T-helper 2 cell treated with Interferon-gamma antibody and Interleukin-4, amounts not matched to agents 5 μg/mL and 100 μg/mL, for 36 hours (primary cell): ENCODE data around the gene IQGAP1.

Source experiments
- DNase-seq: peaks from one replicate; pipeline ENCODE4 v3.0.0; 2021; ENCODE audit warnings: low spot score
- H3K27ac Mint-ChIP-seq: one replicate; pipeline ENCODE4 v1.8.0; 2021; ENCODE audit warnings: mild to moderate bottlenecking, mixed read lengths
- H3K27me3 Mint-ChIP-seq: one replicate; pipeline ENCODE4 v1.8.0; 2021; ENCODE audit warnings: low read depth, mixed read lengths
- H3K36me3 Mint-ChIP-seq: one replicate; pipeline ENCODE4 v1.8.0; 2021; ENCODE audit warnings: low read depth, mixed read lengths
- H3K4me1 Mint-ChIP-seq: one replicate; pipeline ENCODE4 v1.8.0; 2021; ENCODE audit warnings: low read depth, mixed read lengths
- H3K4me3 Mint-ChIP-seq: one replicate; pipeline ENCODE4 v1.8.0; 2022; ENCODE audit warnings: mild to moderate bottlenecking, moderate library complexity, mixed read lengths
- H3K9me3 Mint-ChIP-seq: one replicate; pipeline ENCODE4 v1.8.0; 2021; ENCODE audit warnings: mixed read lengths

IQGAP1 gene

DNA sequence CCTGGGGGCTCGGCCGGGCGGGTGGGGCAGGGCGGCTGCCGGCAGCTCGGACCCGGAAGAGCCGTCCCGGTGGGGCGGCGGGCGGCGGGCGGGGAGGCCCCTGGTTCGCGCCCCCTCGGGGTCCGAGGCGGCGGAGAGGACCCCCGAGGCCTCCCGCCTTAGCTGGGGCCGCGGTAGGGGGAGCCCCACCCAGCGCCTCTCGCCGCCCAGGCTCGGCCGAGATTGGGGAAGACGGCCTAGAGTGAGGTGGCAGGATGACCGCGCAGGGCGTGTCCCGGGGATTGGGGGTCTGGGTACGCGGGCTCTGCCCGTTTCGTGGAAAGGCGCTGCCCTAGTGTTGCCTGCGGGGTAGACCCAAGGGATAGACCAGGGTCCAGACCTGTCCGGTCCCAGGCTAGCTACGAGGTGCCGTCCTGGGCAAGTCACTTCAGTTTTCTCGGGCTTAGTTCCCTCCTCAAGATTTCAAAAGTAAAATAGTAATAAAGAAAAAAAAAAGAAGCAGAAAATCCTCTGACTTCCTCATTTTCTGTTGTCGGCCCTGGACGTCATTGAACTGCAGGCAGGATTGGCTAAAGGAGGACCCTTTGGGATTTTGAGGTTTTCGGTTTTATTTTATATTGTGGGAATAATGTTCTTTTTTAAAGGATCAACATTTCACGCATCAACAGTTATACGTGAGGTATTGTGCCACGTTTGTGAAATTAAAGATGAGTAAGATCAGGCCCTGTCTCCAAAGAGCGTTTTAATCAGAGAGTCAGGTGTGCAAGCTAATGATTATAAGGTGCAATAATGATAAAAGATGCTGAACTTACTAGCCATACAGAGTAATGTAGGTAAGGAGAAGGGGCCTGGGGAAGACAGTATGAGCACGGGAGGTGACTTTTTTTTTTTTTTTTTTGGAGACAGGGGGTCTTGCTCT, 679 bp downstream of the IQGAP1 start:
- H3K36me3 Mint-ChIP-seq: peaks cover 39% of the 10 kb centered on the region
- peak; percentile 62 for DNase-seq

DNA sequence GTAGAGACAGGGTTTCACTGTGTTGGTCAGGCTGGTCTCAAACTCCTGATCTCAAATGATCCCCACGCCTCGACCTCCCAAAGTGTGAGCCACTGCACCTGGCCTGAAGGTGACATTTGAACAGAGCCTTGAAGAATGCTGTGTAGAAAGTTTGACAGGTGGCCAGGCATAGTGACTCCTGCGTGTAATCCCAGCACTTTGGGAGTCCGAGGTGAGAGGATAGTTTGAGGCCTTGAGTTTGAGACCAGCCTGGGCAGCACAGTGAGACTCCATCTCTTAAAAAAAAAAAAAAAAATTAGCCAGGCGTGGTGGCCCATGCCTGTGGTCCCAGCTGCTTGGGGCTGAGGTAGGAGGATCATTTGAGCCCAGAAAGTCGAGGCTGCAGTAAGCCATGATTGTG, 1.5 kb downstream of the IQGAP1 start:
- Mint-ChIP-seq H3K4me1 (peaks cover 47% of the 10 kb centered on the region), H3K9me3 (no peaks in the 10 kb centered on the region), H3K4me3 (peak overlapping the region; percentile 88), H3K36me3 (peaks cover 43% of the 10 kb centered on the region), H3K27me3 (no peaks in the 10 kb centered on the region), H3K27ac (peak overlapping the region; percentile 87)
- DNase-seq: no peak

More for the DNA sequence above, 679 bp downstream of the IQGAP1 start:
- Mint-ChIP-seq H3K4me1 (peaks cover 46% of the 10 kb centered on the region), H3K27ac (peak overlapping the region; percentile 98), H3K4me3 (peak overlapping the region; percentile 93), H3K9me3 (no peaks in the 10 kb centered on the region), H3K27me3 (no peaks in the 10 kb centered on the region)

DNA sequence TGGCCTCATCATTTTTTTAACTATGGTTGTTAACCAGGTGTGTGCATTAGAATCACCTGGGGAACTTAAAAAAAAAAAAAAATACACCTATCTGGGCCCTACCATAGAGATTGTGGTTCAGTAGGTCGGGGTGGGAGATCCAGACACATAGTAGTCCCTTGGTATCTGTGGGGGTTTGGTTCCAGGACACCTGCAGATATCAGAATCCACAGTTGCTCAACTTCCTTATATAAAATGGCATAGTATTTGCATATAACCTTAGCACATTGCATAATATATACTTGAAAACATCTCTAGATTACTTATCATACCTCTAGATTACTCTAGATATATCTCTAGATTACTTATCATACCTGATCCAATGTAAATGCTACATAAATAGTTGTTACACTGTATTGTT, 5.0 kb downstream of the IQGAP1 start:
- Mint-ChIP-seq H3K36me3 (peaks cover 55% of the 10 kb centered on the region), H3K4me1 (peaks cover 49% of the 10 kb centered on the region), H3K27me3 (no peaks in the 10 kb centered on the region), H3K27ac (no peak overlapping the region), H3K9me3 (no peaks in the 10 kb centered on the region), H3K4me3 (no peak overlapping the region)
- DNase-seq: no peak

DNA sequence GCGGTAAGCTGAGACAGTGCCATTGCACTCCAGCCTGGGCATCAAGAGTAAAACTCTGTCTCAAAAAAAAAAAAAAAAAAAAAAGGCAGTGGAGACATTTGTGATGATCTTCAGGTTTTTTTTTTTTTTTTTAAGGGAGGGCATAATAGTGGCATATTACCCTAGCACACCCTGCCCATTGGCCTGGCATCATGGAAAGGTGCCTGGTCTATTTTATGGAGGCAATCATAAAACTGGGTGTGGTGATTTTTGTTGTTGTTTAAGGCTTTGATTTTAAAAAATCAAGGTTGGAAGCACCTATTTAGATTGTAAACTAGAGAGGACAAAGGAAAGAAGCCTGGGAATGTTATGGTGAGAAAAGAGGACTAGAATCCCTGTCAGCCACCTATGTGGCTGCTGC, 6.0 kb downstream of the IQGAP1 start:
- no peak overlapping the region for H3K4me3 Mint-ChIP-seq
- H3K27me3 Mint-ChIP-seq: no peaks in the 10 kb centered on the region
- H3K9me3 Mint-ChIP-seq: no peaks in the 10 kb centered on the region
- H3K27ac Mint-ChIP-seq: no peak overlapping the region
- H3K36me3 Mint-ChIP-seq: peaks cover 53% of the 10 kb centered on the region
- peaks cover 48% of the 10 kb centered on the region for H3K4me1 Mint-ChIP-seq
- no peak for DNase-seq

DNA sequence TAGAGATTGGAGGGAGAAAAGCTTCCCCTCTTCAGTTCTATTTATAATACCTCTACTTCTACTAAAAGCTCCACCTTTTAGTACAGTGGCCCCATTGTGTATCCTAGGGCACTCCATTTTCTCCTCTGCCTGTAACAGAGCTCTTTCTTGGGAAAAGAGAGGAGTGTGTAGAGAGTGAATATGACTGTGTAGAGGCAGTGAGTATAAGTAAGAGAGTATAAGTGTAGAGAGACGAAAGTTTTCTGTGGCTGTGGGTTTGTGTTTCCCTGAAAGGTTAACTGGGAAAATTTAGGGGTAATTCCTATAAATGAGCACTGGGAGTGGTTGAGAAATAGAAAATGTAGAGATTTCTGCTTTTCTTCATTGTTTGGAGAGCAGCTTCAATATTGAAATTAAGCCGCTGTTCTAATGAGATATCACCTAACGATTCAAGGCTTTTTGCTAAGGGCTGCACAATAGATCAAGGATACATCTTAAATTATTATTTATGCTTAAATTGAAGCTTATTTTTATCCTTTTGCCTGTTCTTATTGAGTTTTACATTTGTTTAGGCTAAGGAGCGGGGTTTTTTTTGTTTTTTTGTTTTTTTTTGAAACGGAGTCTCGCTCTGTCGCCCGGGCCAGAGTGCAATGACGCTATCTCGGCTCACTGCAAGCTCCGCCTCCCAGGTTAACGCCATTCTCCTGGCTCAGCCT, 6.9 kb downstream of the IQGAP1 start:
- DNase-seq: no peak
- Mint-ChIP-seq H3K36me3 (peaks cover 49% of the 10 kb centered on the region), H3K4me3 (no peak overlapping the region), H3K4me1 (peaks cover 46% of the 10 kb centered on the region), H3K27me3 (no peaks in the 10 kb centered on the region), H3K27ac (no peak overlapping the region), H3K9me3 (no peaks in the 10 kb centered on the region)

DNA sequence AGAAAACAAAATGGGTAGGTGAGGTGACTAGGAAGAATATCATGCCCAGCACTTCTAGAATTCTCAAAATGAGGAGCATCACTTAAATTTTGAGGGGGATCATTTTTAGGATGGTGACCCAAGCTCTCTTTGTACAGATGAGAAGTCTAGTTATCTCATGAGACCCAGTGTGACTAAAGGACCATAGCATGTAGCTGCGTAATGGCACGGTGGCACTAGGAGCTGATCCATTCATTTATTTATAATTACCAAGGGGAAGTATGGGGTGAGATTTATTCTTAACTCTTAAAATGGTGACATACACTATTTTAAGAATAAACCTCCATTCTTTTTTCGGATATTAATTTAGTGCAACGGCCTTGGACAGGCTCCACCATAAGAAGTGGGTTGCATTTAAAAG, 8.3 kb downstream of the IQGAP1 start:
- H3K27ac Mint-ChIP-seq: peak overlapping the region; percentile 37
- peaks cover 37% of the 10 kb centered on the region for H3K36me3 Mint-ChIP-seq
- H3K9me3 Mint-ChIP-seq: no peaks in the 10 kb centered on the region
- DNase-seq: no peak
- H3K4me3 Mint-ChIP-seq: no peak overlapping the region
- no peaks in the 10 kb centered on the region for H3K27me3 Mint-ChIP-seq
- H3K4me1 Mint-ChIP-seq: peaks cover 47% of the 10 kb centered on the region

DNA sequence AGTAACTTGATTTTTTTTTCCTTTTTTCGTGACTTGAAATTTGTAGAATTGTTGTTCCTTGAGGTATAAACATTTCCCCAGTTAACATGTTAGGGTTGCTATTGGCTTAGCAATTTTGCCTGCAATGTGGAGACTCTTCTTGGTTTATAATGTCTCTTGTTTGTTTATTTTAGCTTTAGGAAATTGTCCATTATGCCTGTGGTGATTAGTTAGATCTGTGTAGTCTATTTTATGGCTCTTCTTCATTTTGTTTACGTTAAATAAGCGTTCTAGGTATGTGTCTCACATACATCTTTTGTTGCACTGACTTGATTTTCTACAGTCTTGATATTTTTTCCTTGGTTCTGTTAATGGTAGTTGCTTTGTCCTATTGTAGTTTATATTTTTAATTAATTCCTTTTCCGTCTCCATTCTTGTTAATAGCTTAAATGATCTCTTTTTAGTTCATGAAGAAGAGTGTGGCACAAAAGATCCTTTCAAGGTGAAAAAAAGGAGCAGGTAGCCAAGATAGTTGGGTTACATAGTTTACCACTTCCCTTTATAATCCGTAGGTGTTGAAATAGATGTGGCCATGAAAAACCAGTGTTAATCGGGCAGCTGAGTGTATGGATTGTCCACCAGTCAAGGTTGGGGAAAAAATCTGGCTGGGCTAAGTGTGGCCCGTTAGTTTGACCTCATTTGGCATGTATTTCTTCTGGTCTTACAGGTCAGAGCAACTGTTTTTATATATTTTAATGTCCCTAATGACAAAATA, 12.1 kb downstream of the IQGAP1 start:
- Mint-ChIP-seq H3K4me3 (peak overlapping the region; percentile 79), H3K27me3 (no peaks in the 10 kb centered on the region), H3K27ac (peak overlapping the region; percentile 95), H3K36me3 (peaks cover 28% of the 10 kb centered on the region), H3K9me3 (no peaks in the 10 kb centered on the region), H3K4me1 (peaks cover 47% of the 10 kb centered on the region)
- DNase-seq: no peak

DNA sequence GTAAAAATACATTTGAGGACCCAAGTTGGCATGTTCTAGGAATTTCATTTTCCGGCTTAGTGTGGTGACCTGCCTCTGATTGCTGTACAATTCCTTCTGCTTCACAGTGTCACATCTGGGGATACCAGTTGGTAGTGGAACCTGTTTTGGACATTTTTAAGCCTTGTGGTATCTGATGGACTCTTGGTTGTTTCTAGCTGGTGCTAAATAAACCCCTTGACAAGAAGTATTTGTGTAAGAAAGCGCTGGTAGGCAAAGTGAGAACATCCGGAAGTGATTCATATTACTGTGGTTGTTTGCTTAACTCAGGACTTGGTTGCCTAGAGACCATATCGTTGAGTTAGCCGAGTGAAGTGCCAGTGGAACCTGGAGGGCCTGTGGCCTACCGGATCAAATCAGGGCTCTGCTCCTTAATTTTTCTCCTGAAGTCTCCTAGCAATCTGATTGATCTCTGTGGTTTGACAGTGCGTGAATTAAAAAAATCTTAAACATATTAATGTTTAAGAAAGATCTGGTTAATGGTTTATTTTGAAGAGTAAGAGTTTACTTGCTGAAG, 12.8 kb downstream of the IQGAP1 start:
- Mint-ChIP-seq H3K4me1 (peaks cover 49% of the 10 kb centered on the region), H3K27ac (peak overlapping the region; percentile 95), H3K27me3 (no peaks in the 10 kb centered on the region), H3K9me3 (no peaks in the 10 kb centered on the region), H3K4me3 (peak overlapping the region; percentile 79), H3K36me3 (peaks cover 25% of the 10 kb centered on the region)
- peak; percentile 70 for DNase-seq

DNA sequence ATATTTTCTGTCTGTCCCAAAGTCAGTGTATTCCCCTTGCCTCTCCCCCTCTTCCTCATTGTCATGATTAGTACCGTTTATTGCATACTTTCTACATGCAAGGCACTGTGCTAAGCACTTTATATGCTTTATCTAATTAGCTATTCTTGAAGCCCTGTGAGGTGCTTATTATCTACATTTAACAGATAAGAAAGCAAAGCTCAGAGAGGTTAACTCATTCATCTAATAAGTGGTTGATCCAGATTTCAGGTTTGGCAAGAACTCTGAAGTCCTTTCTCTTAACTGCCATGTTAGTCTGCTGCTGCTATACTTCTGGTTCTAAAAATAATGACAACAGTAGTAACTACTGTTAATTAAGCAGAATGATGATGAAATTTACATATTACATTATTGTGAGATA, 13.5 kb downstream of the IQGAP1 start:
- no peak for DNase-seq
- Mint-ChIP-seq H3K27ac (peak overlapping the region; percentile 95), H3K36me3 (peaks cover 20% of the 10 kb centered on the region), H3K27me3 (no peaks in the 10 kb centered on the region), H3K4me3 (peak overlapping the region; percentile 79), H3K9me3 (no peaks in the 10 kb centered on the region), H3K4me1 (peaks cover 50% of the 10 kb centered on the region)

DNA sequence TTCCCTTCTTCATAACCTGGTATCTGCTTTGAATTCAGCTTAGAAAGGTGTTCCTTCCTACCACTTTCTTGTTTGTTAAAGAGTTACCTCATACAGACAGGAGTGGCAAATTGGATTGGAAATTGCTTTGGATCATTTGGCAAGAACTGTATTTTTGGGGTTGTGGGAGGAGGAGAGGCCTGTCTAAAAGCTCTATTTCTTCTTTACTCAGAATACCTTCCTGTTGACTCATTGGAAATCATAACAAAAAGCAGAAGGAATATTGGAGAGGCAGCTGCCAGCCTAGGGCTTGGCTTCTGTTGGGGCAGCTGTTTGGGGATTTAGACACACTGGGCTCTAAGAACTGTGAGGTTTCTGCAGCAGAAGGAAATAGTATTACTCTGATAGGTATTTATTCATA, 14.2 kb downstream of the IQGAP1 start:
- no peaks in the 10 kb centered on the region for H3K27me3 Mint-ChIP-seq
- no peak for DNase-seq
- H3K4me3 Mint-ChIP-seq: peak overlapping the region; percentile 79
- H3K27ac Mint-ChIP-seq: peak overlapping the region; percentile 95
- H3K9me3 Mint-ChIP-seq: no peaks in the 10 kb centered on the region
- peaks cover 57% of the 10 kb centered on the region for H3K4me1 Mint-ChIP-seq
- peaks cover 19% of the 10 kb centered on the region for H3K36me3 Mint-ChIP-seq

DNA sequence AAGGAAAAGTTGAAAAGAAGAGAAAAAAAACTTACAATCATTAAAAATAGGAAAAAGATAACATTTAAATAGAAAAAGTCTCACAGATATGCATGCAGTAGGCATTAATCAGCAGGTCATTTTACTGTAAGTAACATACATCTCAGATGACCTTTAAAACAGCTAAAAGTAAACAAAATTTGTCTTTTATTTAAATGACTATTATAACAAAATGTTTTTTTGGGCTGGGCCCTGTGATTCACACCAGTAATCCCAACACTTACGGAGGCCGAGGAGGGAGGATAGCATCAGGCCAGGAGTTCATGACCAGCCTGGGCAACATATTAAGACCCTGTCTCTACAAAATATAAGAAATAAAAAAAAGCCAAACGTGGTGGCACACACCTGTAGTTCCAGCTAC, 14.7 kb downstream of the IQGAP1 start:
- H3K27me3 Mint-ChIP-seq: no peaks in the 10 kb centered on the region
- no peak overlapping the region for H3K27ac Mint-ChIP-seq
- H3K4me1 Mint-ChIP-seq: peaks cover 60% of the 10 kb centered on the region
- no peak overlapping the region for H3K4me3 Mint-ChIP-seq
- no peaks in the 10 kb centered on the region for H3K9me3 Mint-ChIP-seq
- H3K36me3 Mint-ChIP-seq: peaks cover 19% of the 10 kb centered on the region
- no peak for DNase-seq

DNA sequence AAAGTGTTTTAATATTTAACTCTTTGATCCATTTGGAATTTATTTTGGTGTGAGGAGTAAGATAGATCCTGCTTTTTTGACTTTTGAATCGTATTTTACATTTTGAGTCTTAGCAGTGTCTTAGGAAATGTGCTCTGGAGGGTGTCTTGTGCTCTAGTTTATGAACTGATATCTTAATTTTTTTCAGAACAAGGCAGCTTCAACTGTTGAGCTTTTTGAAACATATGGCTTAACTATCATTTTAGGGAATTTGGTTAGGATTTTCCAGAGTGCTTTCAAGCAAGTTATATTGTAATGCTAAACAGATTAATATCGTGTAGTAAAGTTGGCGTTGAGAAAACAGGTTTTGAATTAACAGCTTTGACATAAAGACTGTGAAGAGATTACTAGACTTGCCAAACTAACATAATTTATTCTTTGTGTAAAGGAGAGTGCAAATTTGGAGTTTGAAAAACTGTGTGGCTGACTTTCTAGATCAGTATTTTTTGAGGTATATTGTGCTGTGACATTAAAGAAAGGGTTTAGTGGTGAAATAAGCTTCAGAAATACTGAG, 17.1 kb downstream of the IQGAP1 start:
- peaks cover 33% of the 10 kb centered on the region for H3K36me3 Mint-ChIP-seq

DNA sequence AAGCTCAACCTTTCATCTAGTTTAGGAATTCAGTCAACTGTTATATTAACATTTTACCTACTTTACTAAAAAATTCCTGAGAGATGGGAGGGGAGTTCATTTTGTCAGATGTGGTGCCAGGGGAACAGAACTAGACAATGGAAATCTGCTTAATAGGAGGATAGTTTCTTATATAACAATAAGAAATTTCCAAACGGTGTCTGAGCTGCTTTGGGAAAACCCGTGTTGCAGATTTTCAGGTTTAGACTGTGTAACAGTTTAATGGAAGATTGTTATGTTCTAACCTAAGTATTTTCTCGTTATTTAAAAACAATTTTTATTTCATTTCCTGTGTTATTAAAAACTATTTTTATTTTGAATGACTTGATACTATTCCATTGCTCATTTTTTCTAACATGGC, 19.3 kb downstream of the IQGAP1 start:
- no peak for DNase-seq
- Mint-ChIP-seq H3K27me3 (no peaks in the 10 kb centered on the region), H3K4me1 (peaks cover 51% of the 10 kb centered on the region), H3K4me3 (peak overlapping the region; percentile 43), H3K9me3 (peaks cover 4% of the 10 kb centered on the region), H3K27ac (peak overlapping the region; percentile 75), H3K36me3 (peaks cover 36% of the 10 kb centered on the region)

More for the DNA sequence above, 17.1 kb downstream of the IQGAP1 start:
- no peak for DNase-seq
- H3K4me3 Mint-ChIP-seq: no peak overlapping the region
- no peak overlapping the region for H3K27ac Mint-ChIP-seq
- no peaks in the 10 kb centered on the region for H3K27me3 Mint-ChIP-seq
- peaks cover 4% of the 10 kb centered on the region for H3K9me3 Mint-ChIP-seq
- H3K4me1 Mint-ChIP-seq: peaks cover 66% of the 10 kb centered on the region
